Kidney (tissue), 14 donors: ENCODE measurements around the gene TXNDC5. TPM values are rescaled to one million over a fixed set of nuclear protein-coding genes. Genes with fewer than 3 reads are reported as not detected.
"Not testable (repeated sequence)": the region's sequence is repeated elsewhere in the genome, so short reads cannot be mapped to it uniquely, and the experiment has no call there.

ENCODE experiments used
- DNase-seq, 5 donors: peaks; one replicate each; pipeline ENCODE4 v3.0.0-alpha.2; 2013 to 2020
- FAIRE-seq: peaks from 2 replicates; lab custom pipeline; 2012; peaks lifted over from hg19 to GRCh38; lab: Jason Lieb, UNC
- H3K27ac ChIP-seq, 2 donors: one replicate each; pipeline ENCODE4 v1.7.0; 2013; ENCODE audit warnings: low read depth in 2 of 2, low read length in 2 of 2, inconsistent platforms in 1 of 2
- H3K27me3 ChIP-seq: one replicate; pipeline ENCODE4 v1.7.1; 2013; ENCODE audit warnings: low read length, inconsistent platforms; ENCODE audit not compliant: control insufficient read depth, insufficient read depth
- H3K36me3 ChIP-seq, 3 donors: one replicate each; pipeline versions ENCODE4 v1.7.0 to v1.7.1; 2013; ENCODE audit warnings: low read length in 3 of 3, control low read depth in 1 of 3, inconsistent platforms in 1 of 3; ENCODE audit not compliant: insufficient read depth in 3 of 3, control insufficient read depth in 2 of 3
- H3K4me1 ChIP-seq, 3 donors: one replicate each; pipeline versions ENCODE4 v1.7.0 to v1.7.1; 2013; ENCODE audit warnings: low read length in 3 of 3, inconsistent platforms in 1 of 3, low read depth in 1 of 3; ENCODE audit not compliant: control insufficient read depth in 2 of 3, insufficient read depth in 2 of 3
- H3K4me3 ChIP-seq, 3 donors: one replicate each; pipeline versions ENCODE4 v1.7.0 to v1.8.1; 2013; ENCODE audit warnings: low read length in 3 of 3, control low read depth in 1 of 3, inconsistent platforms in 1 of 3
- H3K9ac ChIP-seq, 3 donors: one replicate each; pipeline versions ENCODE4 v1.7.0 to v1.7.1; 2013; ENCODE audit warnings: low read length in 3 of 3, control low read depth in 1 of 3, inconsistent platforms in 1 of 3
- H3K9me3 ChIP-seq, 3 donors: one replicate each; pipeline versions ENCODE4 v1.7.0 to v1.7.1; 2013; ENCODE audit warnings: low read length in 3 of 3, control low read depth in 1 of 3, inconsistent platforms in 1 of 3; ENCODE audit not compliant: control insufficient read depth in 2 of 3, insufficient read depth in 1 of 3
- intact Hi-C: fragments of 100-400 bp; cut with DNase I; formaldehyde crosslinking; loops from one replicate; pipeline ENCODE4 v1.11.1; 2022
- polyA plus RNA-seq: library from polyadenylated mRNA; stranded (reverse); fragments of 350-450 nt; fragmentation: Illumina TruSeq; extraction: RNeasy Lipid Tissue Mini Kit (QIAGEN cat#74804); gene quantifications from one replicate; pipeline ENCODE4 v1.2.3, GENCODE V29; 2014; ENCODE audit warnings: low read depth, low replicate concordance; ENCODE audit not compliant: insufficient read depth
- total RNA-seq: library from RNA; stranded (reverse); fragmentation: NEBNext Ultra II Directional; extraction: Animal tissue kit (Norgen Biotek cat#: 25700); gene quantifications from one replicate; pipeline ENCODE4 v1.2.1, GENCODE V29; 2021
- TF ChIP-seq, protein P1 (sequence below): IDR thresholded peaks from 3 replicates; pipeline ENCODE4 v1.5.1; 2012; ENCODE audit warnings: mild to moderate bottlenecking, moderate library complexity, borderline replicate concordance; ENCODE audit not compliant: insufficient read depth; ENCODE audit errors: extremely low read depth
- donor health status: control.
- donor health status: control.
- donor health status: control.
- donor health status: control.
- donor health status: control.
- donor health status: DM: yes; HTN: yes; CAD: no.
- donor health status: Normal renal cell carcinoma (clear cell type).

The TXNDC5 gene
- total and polyA plus RNA-seq, 2 donors from 2014 or later, result 73.5 to 153 TPM

DNA sequence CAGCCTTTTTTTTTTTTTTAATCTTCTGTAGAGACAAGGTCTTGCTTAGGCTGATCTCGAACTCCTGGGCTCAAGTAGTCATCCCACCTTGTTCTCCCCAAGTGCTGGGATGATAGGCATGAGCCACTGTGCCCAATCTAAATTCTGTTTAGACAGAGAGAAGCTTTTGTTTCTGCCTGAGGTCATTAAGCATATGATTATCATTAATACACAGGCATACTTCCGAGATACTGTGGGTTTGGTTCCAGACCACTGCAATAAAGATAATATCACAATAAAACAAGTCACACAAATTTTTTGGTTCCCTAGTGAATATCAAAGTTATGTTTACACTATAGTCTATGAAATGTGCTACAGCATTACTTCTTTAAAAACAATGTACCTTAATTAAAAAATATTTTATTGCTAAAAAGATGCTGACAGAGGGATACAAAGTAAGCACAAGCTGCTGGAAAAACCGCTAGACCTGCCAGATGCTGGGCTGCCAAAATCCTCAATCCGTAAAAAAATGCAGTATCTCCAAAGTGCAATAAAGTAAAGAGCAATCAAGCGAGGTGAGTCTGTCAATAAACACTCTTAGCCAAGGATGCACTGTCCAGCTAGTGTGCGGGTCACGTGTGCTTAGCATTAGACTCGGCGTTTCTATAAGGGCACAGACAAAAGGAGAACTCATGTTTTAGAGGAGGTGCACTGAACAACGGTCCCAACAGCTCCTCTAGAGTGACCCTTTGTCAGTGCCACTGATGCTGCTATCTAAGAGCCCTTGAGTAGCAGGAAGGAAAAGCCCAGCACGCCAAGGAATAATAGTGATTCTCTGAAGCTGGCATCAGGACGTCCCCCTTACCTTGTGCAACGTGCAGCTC is 16.1 kb downstream of the TXNDC5 start:
- DNase-seq (no peak), FAIRE-seq (no peak)
- H3K9me3 ChIP-seq, result no peaks in the 10 kb centered on the region
- peaks cover 0 to 3% (median 0%) of the 10 kb centered on the region in 3 donors for H3K4me1 ChIP-seq
- no peaks in the 10 kb centered on the region for H3K27me3 ChIP-seq
- intact Hi-C loops, result no loop called here
- TF ChIP-seq, protein P1, sequence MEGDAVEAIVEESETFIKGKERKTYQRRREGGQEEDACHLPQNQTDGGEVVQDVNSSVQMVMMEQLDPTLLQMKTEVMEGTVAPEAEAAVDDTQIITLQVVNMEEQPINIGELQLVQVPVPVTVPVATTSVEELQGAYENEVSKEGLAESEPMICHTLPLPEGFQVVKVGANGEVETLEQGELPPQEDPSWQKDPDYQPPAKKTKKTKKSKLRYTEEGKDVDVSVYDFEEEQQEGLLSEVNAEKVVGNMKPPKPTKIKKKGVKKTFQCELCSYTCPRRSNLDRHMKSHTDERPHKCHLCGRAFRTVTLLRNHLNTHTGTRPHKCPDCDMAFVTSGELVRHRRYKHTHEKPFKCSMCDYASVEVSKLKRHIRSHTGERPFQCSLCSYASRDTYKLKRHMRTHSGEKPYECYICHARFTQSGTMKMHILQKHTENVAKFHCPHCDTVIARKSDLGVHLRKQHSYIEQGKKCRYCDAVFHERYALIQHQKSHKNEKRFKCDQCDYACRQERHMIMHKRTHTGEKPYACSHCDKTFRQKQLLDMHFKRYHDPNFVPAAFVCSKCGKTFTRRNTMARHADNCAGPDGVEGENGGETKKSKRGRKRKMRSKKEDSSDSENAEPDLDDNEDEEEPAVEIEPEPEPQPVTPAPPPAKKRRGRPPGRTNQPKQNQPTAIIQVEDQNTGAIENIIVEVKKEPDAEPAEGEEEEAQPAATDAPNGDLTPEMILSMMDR, result no peak
- H3K4me3 ChIP-seq, result no peak overlapping the region
- no peak overlapping the region for H3K9ac ChIP-seq
- no peak overlapping the region for H3K27ac ChIP-seq
- peaks cover 5 to 62% (median 40%) of the 10 kb centered on the region in 3 donors for H3K36me3 ChIP-seq

DNA sequence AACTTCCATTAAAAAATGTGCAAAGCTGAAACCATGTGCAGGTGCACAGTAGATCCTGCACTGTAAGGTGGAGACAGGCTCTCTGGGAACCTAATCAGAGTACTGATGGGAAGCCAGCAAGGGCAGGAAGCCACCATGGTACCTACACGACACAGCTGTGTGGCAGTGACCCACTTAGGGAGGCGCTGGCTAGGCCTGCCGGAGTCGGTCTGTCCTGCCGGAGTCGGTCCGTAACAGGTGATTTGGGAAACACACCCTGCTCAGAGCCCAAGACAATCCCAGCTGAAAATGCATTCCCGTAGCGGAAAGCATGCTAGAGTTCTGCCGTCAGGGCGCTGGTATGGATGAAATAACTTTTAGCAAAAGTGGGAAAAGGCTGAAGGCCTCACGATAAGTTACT is 17.2 kb downstream of the TXNDC5 start:
- DNase-seq (no peak), FAIRE-seq (no peak)
- Histone ChIP-seq H3K27me3 (no peaks in the 10 kb centered on the region), H3K4me3 (no peak overlapping the region), H3K4me1 (peaks cover 0 to under 1% (median 0%) of the 10 kb centered on the region in 3 donors), H3K36me3 (peaks cover 3 to 66% (median 41%) of the 10 kb centered on the region in 3 donors), H3K27ac (no peak overlapping the region), H3K9me3 (no peaks in the 10 kb centered on the region), H3K9ac (no peak overlapping the region)
- intact Hi-C loops, result no loop called here
- TF ChIP-seq, protein P1, result no peak

DNA sequence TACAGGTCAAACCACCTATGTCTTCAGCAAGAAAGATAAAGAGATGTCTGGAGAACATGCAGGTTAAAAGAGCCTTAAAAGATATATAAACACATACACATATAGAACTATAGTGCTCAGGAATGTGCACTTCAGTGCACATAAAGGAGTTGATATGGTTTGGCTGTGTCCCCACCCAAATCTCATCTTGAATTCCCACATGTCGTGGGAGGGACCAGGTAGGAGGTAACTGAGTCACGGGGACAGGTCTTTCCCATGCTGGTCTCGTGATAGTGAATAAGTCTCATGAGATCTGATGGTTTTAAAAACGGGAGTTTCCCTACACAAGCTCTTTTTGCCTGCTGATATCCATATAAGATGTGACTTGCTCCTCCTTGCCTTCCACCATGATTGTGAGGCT is 18.2 kb downstream of the TXNDC5 start:
- H3K4me3 ChIP-seq, intact Hi-C loops, H3K9me3 ChIP-seq, H3K27me3 ChIP-seq, H3K27ac ChIP-seq, FAIRE-seq, H3K4me1 ChIP-seq, H3K9ac ChIP-seq, DNase-seq: not testable (repeated sequence)
- peaks cover 3 to 60% (median 46%) of the 10 kb centered on the region in 3 donors for H3K36me3 ChIP-seq

DNA sequence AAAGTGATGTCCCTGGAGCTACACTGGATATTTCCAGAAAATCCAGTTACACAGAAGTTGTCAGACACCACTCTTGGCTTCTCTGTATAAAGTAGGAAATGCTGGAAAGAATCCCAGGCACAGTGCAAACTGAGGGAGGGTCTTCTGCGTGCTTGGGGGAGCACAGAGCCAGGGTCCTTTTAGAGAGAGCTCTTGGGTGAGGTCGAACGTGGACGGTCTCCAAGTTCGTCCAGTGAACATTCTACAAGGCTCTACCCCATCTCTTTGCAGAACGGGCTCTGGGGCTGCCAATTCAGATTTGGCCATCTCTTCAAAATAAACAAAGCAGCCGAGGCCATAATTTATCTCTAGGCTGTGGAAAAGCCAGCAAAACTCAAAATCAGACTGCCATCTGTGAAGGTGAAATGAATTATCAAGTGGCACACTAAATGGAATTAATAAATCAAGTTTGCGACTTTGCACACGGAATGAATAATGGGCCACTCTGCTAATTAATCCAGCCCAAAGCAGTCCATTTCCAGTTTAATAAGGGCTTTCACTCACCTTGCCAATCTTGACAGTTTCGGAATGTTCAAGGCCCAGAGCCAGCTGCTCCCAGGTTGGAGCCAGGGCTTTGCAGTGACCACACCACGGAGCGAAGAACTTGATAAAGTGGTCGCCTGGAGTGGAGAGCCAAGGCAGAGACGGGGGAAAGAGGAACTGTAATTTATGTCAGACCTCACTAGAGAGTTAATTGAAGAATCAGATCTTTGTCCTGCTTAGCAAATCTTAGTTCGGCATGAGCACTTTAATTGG is 19.3 kb downstream of the TXNDC5 start:
- Histone ChIP-seq H3K9ac (no peak overlapping the region), H3K4me3 (no peak overlapping the region), H3K27me3 (no peaks in the 10 kb centered on the region), H3K9me3 (no peaks in the 10 kb centered on the region), H3K4me1 (no peaks in the 10 kb centered on the region), H3K27ac (no peak overlapping the region), H3K36me3 (peaks cover 3 to 62% (median 49%) of the 10 kb centered on the region in 3 donors)
- intact Hi-C loops, result no loop called here
- TF ChIP-seq, protein P1, result no peak
- no peak for FAIRE-seq
- peak in 2 of 5 donors; percentile 6 to 20 for DNase-seq
